NCI-H1417 treated with DMSO at 0.1 percent for 48 hours (cell line): ENCODE data around the gene PIP4K2B.
"Not testable (repeated sequence)": the region's sequence is repeated elsewhere in the genome, so short reads cannot be mapped to it uniquely, and the experiment has no call there.

Source experiments
- DNase-seq: peaks from one replicate; lab custom pipeline; 2025; lab: John Stamatoyannopoulos, UW

PIP4K2B gene

GRCh38 chr17:38730526-38731379 lies 68.6 kb downstream of the PIP4K2B start:
- DNase-seq = no peak

DNA sequence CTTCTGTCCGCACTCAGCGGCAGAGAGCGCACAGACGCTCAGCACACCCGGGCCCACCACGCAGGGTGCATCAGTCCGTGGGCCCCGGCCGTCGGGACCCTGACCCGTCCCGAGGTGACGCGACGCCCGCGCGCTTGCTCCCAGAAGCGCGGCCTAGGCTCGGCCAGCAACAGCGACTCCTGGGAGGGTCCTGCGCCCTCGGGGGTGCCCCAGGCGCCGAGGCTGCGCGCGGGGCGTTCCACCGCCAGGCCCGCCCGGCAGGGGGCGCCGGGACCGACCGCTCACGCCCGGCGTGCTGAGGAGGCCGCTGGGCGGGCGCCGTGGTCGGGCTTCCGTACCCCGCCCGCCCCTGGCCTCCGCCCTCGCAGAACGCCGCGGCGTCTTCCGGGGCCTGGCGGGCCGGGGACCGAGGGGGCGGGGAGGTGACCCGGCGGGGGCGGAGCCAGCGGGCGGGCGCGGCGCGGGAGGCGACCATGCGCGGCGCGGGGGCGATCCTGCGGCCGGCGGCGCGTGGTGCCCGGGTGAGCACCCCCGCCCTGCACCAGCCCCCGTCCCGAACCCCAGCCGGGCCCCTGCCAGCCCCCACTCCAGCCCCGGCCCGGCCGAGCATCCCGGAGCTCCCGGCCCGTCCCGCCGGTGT lies 69.3 kb downstream of the PIP4K2B start, which contains the start of gene CISD3:
Gene CISD3, plus strand, starts transcription at position 456 of the 640 bp plus-strand sequence. Its CDS starts 18 bp downstream, at position 474.
- DNase-seq = no peak

GRCh38 chr17:38729368-38729885 lies 69.9 kb downstream of the PIP4K2B start:
- DNase-seq = no peak

DNA sequence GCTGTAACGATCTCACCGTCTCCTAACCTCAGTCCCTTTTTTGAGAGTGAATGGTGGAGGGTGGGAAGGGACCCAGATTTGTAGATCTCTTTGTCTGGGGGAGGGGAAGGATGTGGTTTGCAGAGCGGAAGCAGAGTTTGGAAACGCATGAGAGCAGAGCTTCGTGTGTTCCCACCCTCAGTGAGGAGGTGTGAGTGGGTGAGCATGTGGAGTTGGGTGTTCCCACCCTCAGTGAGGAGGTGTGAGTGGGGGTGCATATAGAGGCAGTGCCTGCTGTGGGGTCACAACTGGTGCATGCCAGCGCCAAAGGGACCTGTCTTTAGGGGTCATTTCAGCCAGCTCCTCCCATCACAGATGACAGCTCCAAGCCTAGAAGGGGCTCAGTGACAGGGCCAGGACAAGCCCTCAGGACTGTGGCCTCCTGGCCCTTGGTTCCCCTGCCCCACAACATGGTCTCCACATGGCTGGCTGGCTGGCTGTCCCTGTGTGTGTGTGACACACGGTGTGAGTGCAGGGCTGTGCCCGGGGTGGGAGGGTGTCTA lies 71.0 kb downstream of the PIP4K2B start:
- DNase-seq = no peak

- DNase-seq = no peak
Measured at GRCh38 chr17:38727736-38728135, 71.6 kb downstream of the PIP4K2B start.

DNA sequence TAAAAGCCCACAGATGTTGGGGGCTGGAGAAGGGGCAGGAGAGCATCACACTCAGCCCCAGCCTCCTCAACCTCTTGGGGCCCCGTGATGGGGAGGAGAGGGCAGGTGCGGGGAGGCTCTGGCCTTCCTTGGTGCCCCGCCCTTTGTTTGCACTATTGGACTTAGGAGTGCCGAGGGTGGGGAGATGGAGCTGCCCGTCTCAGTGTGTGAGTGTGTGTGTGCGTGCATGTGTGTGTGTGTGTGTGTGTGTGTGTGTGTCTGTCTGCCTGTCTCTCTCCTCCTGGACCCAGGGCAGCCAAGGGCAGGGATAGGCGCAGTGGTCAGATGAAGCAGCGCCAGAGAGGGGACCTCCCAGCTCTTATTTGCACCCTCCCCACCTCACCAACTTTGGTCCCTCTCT lies 73.2 kb downstream of the PIP4K2B start:
- DNase-seq = not testable (repeated sequence)

DNA sequence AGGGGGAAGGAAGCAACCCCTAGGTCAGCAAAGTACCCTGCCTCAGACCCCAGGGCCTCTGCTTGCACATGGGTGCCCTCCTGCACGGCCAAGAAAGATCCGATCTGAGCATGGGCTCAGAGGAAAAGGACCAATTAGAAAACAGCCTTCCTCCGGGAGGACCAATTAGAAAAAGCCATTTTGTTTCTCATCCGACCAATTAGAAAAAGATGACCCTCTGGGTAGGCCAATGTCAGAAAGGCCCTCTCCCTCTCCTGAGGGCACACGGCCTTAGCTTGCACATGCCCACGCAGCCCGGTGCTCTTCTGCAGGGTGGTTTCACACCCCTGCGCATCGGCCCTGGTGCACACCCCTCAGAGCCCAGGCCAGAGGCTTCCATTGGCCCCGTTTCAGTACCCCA lies 74.3 kb downstream of the PIP4K2B start:
- DNase-seq = no peak

DNA sequence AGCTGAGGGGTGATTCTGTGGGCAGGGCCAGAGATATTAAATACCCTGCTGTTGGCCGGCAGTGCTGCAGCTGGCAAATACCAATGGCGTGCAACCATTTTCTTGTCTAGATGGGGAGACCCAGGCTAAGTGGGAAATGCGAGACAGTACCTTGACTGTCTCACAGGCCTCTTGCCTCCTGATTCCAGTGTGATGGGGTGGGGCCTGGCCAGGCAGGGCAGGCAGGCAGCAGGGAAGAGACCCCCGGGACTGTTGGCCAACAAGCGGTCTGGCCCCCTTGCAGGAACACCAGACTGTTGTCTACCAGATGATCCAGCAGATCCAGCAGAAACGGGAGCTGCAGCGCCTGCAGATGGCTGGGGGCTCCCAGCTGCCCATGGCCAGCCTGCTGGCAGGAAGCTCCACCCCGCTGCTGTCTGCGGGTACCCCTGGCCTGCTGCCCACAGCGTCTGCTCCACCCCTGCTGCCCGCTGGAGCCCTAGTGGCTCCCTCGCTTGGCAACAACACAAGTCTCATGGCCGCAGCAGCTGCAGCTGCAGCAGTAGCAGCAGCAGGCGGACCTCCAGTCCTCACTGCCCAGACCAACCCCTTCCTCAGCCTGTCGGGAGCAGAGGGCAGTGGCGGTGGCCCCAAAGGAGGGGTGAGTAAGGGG lies 74.9 kb downstream of the PIP4K2B start:
- DNase-seq = peak; percentile 21

DNA sequence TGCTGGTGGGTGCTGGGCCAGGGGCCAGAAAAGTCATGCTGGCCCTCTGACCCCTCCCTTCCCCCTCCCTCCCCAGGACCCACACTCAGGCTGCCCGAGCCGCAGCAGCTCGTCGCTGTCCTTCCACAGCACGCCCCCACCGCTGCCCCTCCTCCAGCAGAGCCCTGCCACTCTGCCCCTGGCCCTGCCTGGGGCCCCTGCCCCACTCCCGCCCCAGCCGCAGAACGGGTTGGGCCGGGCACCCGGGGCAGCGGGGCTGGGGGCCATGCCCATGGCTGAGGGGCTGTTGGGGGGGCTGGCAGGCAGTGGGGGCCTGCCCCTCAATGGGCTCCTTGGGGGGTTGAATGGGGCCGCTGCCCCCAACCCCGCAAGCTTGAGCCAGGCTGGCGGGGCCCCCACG lies 77.6 kb downstream of the PIP4K2B start:
- no peak for DNase-seq

GRCh38 chr17:38720941-38721340 lies 78.4 kb downstream of the PIP4K2B start:
- no peak for DNase-seq

DNA sequence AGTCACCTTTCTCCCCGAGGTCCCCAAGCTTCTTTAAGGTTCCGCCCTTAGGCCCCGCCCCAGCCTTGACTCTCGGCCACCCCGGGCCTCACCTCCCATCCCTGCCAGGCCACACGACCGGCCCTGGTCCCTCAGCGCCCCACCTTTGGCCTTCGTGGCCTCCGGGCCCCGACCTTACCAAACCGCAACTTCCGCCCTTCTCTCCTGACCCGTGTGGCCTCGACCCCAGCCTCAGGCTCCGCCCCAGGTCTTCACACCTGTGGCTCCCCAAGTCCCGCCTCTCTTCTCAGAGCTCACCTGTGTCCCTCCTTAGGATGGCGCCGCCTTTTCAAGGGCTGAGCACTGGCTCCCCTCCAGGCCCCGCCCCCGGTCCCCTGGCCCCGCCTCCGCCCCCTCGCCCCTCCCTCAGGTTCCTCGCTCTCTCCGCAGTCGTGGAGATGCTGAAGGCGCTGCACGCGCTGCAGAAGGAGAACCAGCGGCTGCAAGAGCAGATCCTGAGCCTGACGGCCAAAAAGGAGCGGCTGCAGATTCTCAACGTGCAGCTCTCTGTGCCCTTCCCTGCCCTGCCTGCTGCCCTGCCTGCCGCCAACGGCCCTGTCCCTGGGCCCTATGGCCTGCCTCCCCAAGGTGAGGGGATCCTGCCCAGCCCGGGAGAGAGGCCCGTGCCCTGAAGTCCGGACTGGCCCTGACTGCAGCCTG lies 79.3 kb downstream of the PIP4K2B start:
- DNase-seq = no peak

- no peak for DNase-seq
Measured at GRCh38 chr17:38719289-38719942, 79.9 kb downstream of the PIP4K2B start.

GRCh38 chr17:38717139-38717745 lies 82.1 kb downstream of the PIP4K2B start:
- DNase-seq = no peak

DNA sequence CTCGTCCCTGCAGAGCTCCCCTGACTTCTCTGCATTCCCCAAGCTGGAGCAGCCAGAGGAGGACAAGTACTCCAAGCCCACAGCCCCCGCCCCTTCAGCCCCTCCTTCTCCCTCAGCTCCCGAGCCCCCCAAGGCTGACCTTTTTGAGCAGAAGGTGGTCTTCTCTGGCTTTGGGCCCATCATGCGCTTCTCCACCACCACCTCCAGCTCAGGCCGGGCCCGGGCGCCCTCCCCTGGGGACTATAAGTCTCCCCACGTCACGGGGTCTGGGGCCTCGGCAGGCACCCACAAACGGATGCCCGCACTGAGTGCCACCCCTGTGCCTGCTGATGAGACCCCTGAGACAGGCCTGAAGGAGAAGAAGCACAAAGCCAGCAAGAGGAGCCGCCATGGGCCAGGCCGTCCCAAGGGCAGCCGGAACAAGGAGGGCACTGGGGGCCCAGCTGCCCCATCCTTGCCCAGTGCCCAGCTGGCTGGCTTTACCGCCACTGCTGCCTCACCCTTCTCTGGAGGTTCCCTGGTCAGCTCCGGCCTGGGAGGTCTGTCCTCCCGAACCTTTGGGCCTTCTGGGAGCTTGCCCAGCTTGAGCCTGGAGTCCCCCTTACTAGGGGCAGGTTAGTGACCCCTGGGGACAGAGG lies 82.9 kb downstream of the PIP4K2B start:
- DNase-seq = no peak
